Esophagus (tissue), 2 donors: ENCODE data around the gene IGLON5. TPM values are rescaled to one million over a fixed set of nuclear protein-coding genes. Genes with fewer than 3 reads are reported as not detected.

Experiments used
- H3K27ac ChIP-seq, 2 donors: one replicate each; pipeline ENCODE4 v1.5.1; 2013; ENCODE audit warnings: low read depth in 2 of 2, mild to moderate bottlenecking in 2 of 2, inconsistent platforms in 1 of 2, low read length in 1 of 2, moderate library complexity in 1 of 2
- H3K27me3 ChIP-seq, 2 donors: one replicate each; pipeline ENCODE4 v1.6.1; 2013; ENCODE audit warnings: low read length in 2 of 2, control low read depth in 1 of 2, mild to moderate bottlenecking in 1 of 2; ENCODE audit not compliant: insufficient read depth in 2 of 2, control insufficient read depth in 1 of 2
- H3K36me3 ChIP-seq, 2 donors: one replicate each; pipeline ENCODE4 v1.6.1; 2013; ENCODE audit warnings: low read length in 1 of 2; ENCODE audit not compliant: control insufficient read depth in 2 of 2, insufficient read depth in 2 of 2
- H3K4me1 ChIP-seq, 2 donors: one replicate each; pipeline ENCODE4 v1.6.1; 2013; ENCODE audit warnings: low read length in 1 of 2; ENCODE audit not compliant: control insufficient read depth in 2 of 2, insufficient read depth in 2 of 2
- H3K4me3 ChIP-seq, 2 donors: one replicate each; pipeline ENCODE4 v1.5.1; 2013; ENCODE audit warnings: low read length in 2 of 2, mild to moderate bottlenecking in 2 of 2, low read depth in 1 of 2, moderate library complexity in 1 of 2
- H3K9me3 ChIP-seq, 2 donors: one replicate each; pipeline ENCODE4 v1.6.1; 2013; ENCODE audit warnings: mild to moderate bottlenecking in 2 of 2, low read depth in 1 of 2, low read length in 1 of 2, moderate library complexity in 1 of 2; ENCODE audit not compliant: control insufficient read depth in 2 of 2, insufficient read depth in 1 of 2
- WGBS, 2 donors: extraction: QIAGEN DNeasy Blood & Tissue Kit; methylation state at CpG; one replicate each; pipeline ENCODE4 v1.1.7; 2013; 5-methylcytosine and 5-hydroxymethylcytosine counted together
- polyA plus RNA-seq, 2 donors: library from polyadenylated mRNA; stranded (reverse); fragments of 200-250 nt; gene quantifications; one replicate each; pipeline ENCODE4 v1.2.3, GENCODE V29; 2013
- donor health status: healthy with polysubstance abuse.
- donor health status: Bipolar disorder and iron deficiency.

IGLON5 gene
- polyA plus RNA-seq, 2 donors: 0.15 to 0.22 TPM

GRCh38 chr19:51337141-51337860 is 25.9 kb downstream of the IGLON5 start:
- Histone ChIP-seq H3K4me1 (peaks cover 7 to 9% of the 10 kb centered on the region in 2 donors), H3K36me3 (peaks cover 0 to 12% of the 10 kb centered on the region in 2 donors), H3K9me3 (peaks cover 0 to under 1% of the 10 kb centered on the region in 2 donors), H3K27me3 (no peaks in the 10 kb centered on the region), H3K27ac (no peak overlapping the region), H3K4me3 (no peak overlapping the region)
- WGBS, 2 donors: 92% methylated on average over 13 of the region's 13 CpGs

GRCh38 chr19:51337861-51338562 is 26.6 kb downstream of the IGLON5 start:
- no peaks in the 10 kb centered on the region for H3K27me3 ChIP-seq
- H3K4me1 ChIP-seq: peaks cover 7 to 13% of the 10 kb centered on the region in 2 donors
- H3K4me3 ChIP-seq: peak overlapping the region in 1 of 2 donors; percentile 53
- H3K36me3 ChIP-seq: peaks cover 0 to 10% of the 10 kb centered on the region in 2 donors
- no peak overlapping the region for H3K27ac ChIP-seq
- no peaks in the 10 kb centered on the region for H3K9me3 ChIP-seq
- WGBS, 2 donors: 82 to 85% methylated on average over 17 to 19 of the region's 19 CpGs

GRCh38 chr19:51338563-51339312 is 27.3 kb downstream of the IGLON5 start:
- H3K36me3 ChIP-seq: peaks cover 0 to 9% of the 10 kb centered on the region in 2 donors
- peak overlapping the region; percentile 53 to 64 for H3K4me3 ChIP-seq
- 4 to 5% methylated on average over 41 to 43 of the region's 43 CpGs for WGBS, 2 donors
- H3K27ac ChIP-seq: peak overlapping the region; percentile 64 to 79
- peaks cover 10 to 13% of the 10 kb centered on the region in 2 donors for H3K4me1 ChIP-seq
- H3K9me3 ChIP-seq: no peaks in the 10 kb centered on the region
- no peaks in the 10 kb centered on the region for H3K27me3 ChIP-seq

GRCh38 chr19:51339313-51339686 is 27.9 kb downstream of the IGLON5 start:
- H3K27me3 ChIP-seq: no peaks in the 10 kb centered on the region
- peak overlapping the region; percentile 53 to 64 for H3K4me3 ChIP-seq
- no peaks in the 10 kb centered on the region for H3K9me3 ChIP-seq
- 1% methylated on average over 10 of the region's 10 CpGs for WGBS, 2 donors
- H3K27ac ChIP-seq: peak overlapping the region; percentile 64 to 79
- peaks cover 0 to 5% of the 10 kb centered on the region in 2 donors for H3K36me3 ChIP-seq
- H3K4me1 ChIP-seq: peaks cover 10 to 13% of the 10 kb centered on the region in 2 donors

GRCh38 chr19:51339687-51340656 is 28.5 kb downstream of the IGLON5 start:
- H3K36me3 ChIP-seq: peaks cover 0 to 5% of the 10 kb centered on the region in 2 donors
- H3K4me3 ChIP-seq: peak overlapping the region; percentile 53 to 64
- H3K4me1 ChIP-seq: peaks cover 10 to 13% of the 10 kb centered on the region in 2 donors
- no peaks in the 10 kb centered on the region for H3K27me3 ChIP-seq
- H3K9me3 ChIP-seq: no peaks in the 10 kb centered on the region
- H3K27ac ChIP-seq: peak overlapping the region; percentile 71 to 88
- 1 to 2% methylated on average over 97 to 107 of the region's 107 CpGs for WGBS, 2 donors

- Histone ChIP-seq H3K4me1 (peaks cover 10 to 13% of the 10 kb centered on the region in 2 donors), H3K27me3 (no peaks in the 10 kb centered on the region), H3K36me3 (peaks cover 0 to 6% of the 10 kb centered on the region in 2 donors), H3K27ac (peak overlapping the region; percentile 50 to 88), H3K4me3 (peak overlapping the region; percentile 53 to 55), H3K9me3 (no peaks in the 10 kb centered on the region)
- WGBS, 2 donors: 92% methylated on average over 18 of the region's 18 CpGs
Observed at GRCh38 chr19:51341066-51341465, 29.6 kb downstream of the IGLON5 start.

- peaks cover 0 to 12% of the 10 kb centered on the region in 2 donors for H3K36me3 ChIP-seq
- peak within 1 kb of the TSS; percentile 50 to 88 for H3K27ac ChIP-seq
- H3K4me1 ChIP-seq: peaks cover 9 to 13% of the 10 kb centered on the region in 2 donors
- H3K27me3 ChIP-seq: no peaks in the 10 kb centered on the region
- WGBS, 2 donors: 41 to 44% methylated on average over 3 of the region's 3 CpGs
- H3K9me3 ChIP-seq: no peaks in the 10 kb centered on the region
- H3K4me3 ChIP-seq: peak within 1 kb of the TSS; percentile 53 to 55
Observed at GRCh38 chr19:51341976-51342580, 30.6 kb downstream of the IGLON5 start, which contains the start of gene VSIG10L. Gene VSIG10L (minus strand): TSS chr19:51342139. CDS start chr19:51342124, 15 bp downstream.

- Histone ChIP-seq H3K36me3 (peaks cover 0 to 11% of the 10 kb centered on the region in 2 donors), H3K4me3 (no peak overlapping the region), H3K4me1 (peaks cover 6 to 11% of the 10 kb centered on the region in 2 donors), H3K27me3 (no peaks in the 10 kb centered on the region), H3K9me3 (no peaks in the 10 kb centered on the region), H3K27ac (peak overlapping the region; percentile 50 to 88)
- WGBS, 2 donors: 48 to 54% methylated on average over 9 of the region's 9 CpGs
Observed at GRCh38 chr19:51342631-51343569, 31.5 kb downstream of the IGLON5 start.
